Stimulated activated CD4-positive, alpha-beta T cell treated with anti-CD3 and anti-CD28 coated beads, Interleukin-15, amount 100 ng/mL, for 24 hours (primary cell): ENCODE measurements around the gene CDH6.
"Not testable (repeated sequence)": the region's sequence is repeated elsewhere in the genome, so short reads cannot be mapped to it uniquely, and the experiment has no call there.

ENCODE experiments used
- DNase-seq: peaks from one replicate; pipeline ENCODE4 v3.0.0-alpha.2; 2020

Gene CDH6

DNA sequence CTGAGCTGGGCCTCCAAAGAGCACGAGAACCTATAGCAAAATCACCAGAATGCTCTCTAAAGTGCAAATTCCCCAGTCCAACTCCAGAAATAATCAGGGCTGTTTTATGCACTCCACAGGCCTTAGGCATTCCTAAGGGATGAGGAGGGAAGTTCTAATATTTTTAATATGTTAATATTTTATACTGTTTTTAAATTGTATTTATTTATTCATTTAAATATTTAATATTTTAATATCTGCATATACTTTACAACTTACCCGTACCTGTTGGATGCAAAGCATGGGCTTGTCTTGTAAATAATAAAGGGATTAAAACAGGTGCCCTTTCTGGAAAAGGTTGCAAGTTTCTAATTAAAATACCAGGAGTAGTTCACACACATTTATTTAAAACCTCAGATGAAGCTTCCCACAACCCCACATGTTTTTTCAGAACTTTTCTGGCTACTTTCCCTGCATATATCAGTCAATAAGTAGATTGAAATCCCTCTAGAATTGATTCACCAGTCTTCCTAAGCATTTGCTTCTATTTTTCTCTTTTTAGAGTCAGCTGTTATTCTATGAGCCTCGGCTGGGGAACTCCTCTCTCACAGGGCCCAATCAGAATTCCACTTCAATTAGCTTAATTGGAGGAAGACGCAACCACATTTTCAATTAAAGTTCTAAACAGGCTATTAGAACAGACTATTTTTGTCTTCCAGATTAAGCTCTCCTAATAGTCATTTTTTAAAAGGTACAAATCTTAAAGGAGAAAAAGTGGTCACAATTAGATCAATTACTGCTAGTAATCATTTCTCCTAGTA, 140.8 kb downstream of the CDH6 start:
- no peak for DNase-seq

DNA sequence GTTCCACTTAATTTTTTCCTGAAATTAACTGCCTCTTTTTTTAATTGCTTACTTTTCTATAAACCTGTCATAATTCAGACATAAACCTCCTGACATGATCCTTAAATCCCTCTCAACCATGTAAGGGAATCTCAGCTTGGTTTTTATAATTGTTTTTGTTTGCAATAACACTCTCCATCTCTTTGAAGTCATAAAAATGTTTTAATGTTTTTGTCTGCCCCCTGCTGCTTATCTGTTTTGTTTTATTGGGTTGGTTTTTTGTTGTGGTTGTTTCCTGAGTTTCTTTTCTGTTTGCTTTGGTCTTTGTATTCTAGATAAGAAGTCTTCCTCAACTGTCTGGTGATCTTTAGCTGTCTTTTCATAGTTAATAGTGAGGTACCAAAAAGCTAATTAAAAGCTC, 142.0 kb downstream of the CDH6 start:
- DNase-seq = no peak

DNA sequence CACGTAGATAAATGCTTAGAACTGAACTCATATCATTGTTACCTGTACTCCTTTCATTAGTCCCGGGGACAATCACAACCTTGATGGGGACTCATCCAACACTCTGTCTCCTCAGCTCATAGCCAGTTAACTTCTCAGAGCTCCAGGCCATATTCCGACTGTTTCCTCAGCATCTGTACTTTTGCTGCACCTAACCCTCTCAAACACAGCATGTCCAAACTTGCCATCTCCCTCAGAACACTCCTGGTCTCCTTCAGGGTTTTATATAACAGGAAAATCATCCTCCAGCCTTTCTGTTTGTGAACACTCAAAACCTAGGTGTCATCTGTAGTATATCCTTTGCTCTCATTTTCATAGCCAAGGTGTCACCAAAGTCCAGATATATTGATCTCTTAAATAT, 150.5 kb downstream of the CDH6 start:
- no peak for DNase-seq

DNA sequence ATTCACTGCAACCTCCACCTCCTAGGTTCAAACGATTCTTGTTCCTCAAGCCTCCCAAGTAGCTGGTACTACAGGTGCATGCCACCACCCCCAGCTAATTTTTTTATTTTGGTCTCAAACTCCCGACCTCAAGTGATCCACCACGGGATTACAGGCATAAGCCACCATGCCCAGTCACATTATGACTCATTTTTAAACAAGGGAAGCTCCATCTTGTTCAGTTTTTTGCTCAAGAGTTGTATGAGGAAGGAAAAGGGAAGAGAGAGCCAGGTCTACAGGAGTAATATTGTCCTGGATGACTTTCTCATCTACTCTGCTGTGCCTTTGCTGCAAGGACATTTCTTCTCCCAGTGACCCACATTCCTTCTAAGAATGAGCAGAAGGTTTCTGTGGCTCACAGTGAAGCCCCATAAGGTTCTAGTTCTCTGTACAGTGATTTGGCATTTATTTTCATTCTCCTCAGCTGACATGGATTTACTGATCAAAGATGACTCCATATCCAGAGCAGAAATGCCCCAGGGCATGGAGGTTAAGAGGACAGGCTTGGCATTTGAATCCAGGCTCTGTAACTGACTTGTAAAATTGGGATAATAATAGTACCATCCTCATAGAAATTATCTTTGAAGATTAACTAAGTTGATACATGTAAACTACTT, 153.5 kb downstream of the CDH6 start:
- DNase-seq = no peak

DNA sequence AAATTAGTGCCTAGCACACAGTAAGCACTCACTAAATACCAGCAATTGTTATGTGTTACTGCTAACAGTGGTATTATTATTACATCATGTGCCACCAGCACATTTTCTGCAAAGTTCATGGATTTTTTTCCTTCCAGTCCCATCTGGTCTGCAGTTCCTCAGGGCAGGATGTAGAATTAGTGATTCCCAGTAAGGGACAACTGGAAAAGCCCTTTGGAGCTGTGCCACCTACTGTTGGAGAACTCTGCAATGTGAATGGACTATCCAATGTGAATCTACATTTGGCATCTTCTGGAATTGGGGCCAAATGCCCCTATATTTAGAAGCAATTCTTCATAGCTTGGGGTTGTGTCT, 154.0 kb downstream of the CDH6 start:
- no peak for DNase-seq

DNA sequence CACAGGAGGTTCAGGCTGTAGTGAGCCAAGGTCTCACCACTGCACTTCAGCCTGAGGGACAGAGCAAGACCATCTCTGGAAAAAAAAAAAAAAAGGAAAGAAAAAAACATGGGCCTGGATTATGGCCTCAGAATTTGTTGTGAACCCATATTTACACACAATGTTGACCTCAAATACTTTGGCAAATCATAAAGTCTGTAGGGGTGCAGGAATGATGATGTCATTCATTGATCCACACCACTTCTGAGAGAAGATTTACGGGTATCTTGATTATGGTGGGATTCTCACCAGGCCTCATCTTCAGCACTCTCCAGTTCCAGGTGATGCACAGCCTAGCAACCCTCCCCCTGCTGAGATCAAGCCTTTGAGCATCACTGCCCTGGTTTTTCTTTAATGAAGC, 156.9 kb downstream of the CDH6 start:
- no peak for DNase-seq

DNA sequence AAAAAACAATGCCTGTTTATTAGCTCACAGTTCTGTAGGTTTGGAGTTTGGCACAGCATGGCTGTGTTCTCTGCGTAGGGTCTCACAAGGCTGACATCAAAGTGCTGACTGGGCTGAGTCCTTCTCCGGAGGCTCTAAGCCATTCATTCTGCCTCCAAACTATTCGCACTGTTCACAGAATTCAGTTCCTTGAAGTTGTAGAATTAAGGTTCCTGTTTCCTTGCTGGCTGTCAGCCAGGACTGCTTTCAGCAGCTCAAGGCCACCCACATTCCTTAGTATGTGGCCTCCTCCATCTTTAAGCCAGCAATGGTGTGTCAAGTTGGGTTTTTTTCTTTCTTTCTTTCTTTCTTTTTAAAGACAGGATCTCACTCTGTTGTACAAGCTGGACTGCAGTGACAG, 161.9 kb downstream of the CDH6 start:
- DNase-seq = no peak

DNA sequence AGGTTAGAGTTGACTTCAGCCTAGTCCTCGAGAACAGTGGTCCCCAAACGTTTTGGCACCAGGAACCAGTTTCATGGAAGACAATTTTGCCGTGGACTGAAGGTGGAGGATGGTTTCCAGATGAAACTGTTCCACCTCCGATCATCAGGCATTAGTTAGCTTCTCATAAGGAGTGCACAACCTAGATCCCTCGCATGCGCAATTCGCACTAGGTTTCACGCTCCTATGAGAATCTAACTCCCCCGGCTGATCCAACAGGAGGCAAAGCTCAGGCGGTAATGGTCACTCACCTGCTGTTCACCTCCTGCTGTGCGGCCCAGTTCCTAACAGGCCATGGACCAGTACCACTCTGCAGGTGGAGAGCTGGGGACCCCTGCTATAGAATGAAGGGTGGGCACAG, 163.6 kb downstream of the CDH6 start:
- no peak for DNase-seq

DNA sequence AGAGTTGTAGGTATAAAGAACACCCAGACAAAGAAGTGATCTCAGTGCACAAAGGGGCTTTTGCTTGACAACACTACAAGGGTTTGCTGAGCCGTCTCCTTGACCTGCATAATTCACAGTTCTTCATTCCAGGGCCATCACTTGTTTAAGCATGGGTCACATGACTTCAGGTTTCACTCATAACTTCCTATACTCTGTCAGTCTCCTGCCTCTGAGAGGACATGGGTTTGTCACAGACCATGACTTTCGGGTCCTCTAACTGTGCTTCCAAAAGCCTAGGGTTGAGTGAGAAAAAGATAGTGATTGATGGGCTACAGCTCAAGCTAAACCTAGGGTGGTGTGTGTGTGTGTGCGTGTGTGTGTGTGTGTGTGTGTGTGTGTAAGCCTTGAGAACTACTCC, 166.4 kb downstream of the CDH6 start:
- no peak for DNase-seq

DNA sequence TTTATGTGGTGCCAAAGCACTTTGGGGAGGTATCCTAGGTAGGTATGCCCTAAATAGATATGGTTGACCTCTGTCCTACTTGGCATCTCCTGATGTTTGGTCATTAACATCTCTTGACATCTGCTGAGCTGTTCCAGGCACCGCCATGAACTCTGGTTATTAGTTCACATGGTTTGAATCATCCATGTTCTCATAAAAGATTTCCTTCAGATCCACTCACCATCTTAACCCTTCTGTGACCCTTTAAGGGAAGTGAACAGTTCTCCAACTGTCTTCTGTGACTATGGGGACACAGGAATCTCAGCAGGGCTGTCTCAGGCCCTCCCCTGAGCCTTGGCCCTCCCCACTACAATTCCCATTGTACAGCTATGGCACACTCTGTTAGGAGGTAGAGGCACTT, 167.7 kb downstream of the CDH6 start:
- DNase-seq = no peak

DNA sequence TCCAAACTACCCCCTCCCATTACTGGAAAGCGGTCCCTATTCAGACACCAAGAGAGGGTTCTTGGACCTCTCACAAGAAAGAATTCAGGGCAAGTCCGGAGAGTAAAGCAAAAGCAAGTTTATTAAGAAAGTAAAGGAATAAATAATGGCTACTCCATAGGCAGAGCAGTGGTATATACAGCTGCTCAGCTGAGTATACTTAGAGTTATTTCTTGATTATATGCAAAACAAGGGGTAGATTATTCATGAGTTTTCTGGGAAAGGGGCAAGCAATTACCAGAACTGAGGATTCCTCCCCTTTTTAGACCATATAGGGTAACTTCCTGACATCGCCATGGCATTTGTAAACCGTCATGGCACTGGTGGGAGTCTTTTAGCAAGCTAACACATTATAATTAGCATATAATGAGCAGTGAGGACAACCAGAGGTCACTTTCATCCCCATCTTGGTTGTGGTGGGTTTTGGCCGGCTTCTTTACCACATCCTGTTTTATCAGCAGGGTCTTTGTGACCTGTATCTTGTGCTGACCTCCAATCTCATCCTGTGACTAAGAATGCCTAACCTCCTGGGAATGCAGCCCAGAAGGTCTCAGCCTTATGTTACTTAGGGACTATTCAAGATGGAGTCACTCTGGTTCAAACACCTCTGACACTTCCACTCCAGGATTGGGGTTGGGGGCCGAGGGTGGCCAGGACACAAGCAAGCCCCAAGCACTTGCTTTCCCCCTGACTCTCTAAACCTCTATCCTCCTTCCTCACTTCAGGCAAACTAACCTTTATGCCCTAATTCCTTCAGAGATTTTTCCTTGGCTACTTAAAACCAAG, 168.4 kb downstream of the CDH6 start:
- not testable (repeated sequence) for DNase-seq

DNA sequence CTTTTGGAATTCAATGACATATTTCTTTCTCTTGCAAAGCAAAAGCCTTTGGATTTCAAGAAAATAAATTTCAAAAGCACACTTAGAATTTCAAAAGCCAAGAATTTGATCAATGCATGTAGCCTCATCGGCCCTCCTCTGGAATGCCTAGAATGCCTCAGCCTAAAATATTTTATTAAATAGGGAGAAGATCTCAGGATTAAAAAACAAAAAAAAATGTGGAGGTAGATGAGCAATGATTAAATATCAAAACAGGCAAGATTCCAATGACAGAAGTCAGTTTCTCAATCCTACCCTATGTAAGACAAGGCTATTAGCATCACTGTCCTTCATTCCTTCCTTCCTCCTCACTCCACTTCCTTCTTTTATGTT, 169.0 kb downstream of the CDH6 start:
- DNase-seq = no peak

DNA sequence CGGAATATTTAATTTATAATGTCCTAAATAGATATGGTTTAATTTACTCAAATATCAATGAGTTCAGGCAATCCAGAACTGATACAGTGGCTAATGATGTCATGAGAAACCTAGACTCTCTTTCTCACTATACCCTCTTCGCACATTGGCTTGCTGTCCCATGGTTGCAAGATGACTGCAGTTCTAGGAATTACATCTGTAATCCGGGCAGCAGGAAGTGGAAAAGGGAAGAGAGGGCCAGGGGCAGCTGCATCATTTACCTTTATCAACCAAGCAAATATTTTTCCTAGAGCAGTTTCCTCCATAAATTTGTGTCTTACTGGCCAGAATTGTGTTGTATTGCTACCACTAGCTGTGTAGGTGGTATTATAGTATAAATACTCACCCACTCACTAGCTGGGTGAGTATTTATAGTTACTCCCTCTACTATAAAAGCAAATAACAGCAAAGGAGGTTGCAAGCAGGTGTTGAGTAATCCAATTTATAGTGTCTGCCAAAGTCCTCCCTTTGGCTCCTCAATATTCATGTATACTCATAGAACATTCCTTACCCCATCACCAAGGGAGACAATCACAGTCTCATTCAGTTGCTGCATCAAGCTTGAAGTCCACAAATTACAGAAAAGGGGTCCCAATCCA, 169.6 kb downstream of the CDH6 start:
- DNase-seq = no peak

DNA sequence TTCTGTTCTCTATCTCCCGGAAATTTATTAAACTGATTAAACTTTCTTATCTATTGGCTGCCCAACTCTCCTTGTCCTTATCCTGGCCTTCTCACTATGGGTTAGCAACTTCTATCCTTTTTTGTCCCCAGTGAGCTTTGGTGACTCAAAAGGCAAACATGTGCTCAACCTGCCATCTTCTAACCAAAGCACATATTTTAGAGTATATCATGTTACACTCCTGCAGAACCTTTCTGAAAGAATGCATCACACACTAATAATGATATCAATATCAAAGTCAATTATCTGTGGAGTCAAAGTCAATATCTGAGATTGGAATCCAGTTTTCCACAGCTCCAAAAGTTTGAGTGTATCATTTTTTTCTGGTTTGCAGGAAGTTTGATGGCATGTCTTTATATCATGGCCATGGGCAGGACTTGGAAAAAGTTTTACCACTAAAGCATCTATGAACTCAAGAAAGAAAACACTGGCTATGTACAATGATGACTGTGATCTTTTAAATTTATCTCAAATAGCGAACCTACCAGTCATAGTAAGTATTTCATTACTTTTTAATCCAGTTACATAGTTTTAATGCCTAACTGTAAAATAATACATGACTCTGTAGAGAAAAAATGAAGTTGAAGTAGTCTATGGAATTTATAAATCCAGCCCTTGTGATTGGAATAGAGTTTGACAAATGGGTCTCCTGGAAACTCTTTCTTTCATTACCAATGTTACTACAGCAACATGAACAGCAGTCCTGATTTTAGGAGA, 171.6 kb downstream of the CDH6 start:
- no peak for DNase-seq

DNA sequence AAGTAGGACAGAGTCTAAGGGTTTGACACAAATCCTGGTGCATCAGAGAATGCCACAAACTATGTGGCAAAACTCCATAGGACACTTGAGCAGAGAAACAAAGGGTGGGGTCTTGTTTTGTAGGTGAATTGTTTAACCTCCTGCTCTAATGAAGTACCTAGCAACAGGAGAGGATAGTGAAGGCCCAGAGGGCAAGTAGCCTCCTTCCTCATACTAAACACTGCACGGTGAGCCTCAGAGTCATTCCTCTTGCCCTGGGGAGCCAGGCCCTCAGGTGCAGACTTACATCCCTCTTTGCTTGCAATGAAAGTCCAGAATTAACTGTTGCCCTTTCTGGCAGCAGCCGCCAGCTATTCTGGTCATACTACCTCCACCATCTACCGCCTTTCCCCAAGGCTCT, 172.3 kb downstream of the CDH6 start:
- no peak for DNase-seq

DNA sequence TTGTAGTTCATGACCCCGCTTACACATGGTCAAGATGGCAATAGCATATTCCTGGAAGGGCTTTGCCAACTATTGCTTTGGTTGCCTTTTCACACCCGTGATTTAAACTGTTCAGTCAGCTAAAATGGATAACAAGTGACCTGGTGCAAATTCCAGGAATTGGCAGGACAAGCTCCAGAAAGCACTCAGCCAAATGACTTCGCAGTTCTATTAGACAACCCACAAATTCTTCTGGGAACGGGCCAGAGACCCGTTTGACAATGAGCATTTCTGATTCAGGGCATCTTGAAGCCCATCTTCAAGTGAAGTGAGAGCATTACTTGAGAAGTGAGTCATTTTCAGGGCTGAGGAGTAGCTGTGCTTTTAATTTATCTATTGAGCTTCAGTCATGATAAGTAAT, 173.5 kb downstream of the CDH6 start:
- DNase-seq = no peak

DNA sequence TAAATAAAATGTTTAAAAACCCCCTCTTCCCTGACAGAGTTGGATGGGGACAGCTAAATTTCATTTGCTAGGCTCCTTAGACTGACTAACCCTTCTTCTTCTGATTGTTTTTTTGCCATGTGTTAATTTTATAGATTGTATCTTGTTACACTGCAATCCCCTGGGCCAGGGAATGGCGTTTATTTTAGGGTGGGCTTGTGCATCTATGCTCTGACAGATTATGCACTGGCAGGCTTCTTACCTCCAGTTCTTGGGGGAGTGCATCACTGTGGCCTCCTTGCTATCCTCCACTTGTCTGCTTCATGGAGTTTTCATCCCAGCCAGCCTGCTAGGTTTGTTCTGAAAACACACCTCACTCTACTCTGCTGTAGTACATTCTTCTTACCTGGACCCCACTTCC, 178.6 kb downstream of the CDH6 start:
- no peak for DNase-seq

DNA sequence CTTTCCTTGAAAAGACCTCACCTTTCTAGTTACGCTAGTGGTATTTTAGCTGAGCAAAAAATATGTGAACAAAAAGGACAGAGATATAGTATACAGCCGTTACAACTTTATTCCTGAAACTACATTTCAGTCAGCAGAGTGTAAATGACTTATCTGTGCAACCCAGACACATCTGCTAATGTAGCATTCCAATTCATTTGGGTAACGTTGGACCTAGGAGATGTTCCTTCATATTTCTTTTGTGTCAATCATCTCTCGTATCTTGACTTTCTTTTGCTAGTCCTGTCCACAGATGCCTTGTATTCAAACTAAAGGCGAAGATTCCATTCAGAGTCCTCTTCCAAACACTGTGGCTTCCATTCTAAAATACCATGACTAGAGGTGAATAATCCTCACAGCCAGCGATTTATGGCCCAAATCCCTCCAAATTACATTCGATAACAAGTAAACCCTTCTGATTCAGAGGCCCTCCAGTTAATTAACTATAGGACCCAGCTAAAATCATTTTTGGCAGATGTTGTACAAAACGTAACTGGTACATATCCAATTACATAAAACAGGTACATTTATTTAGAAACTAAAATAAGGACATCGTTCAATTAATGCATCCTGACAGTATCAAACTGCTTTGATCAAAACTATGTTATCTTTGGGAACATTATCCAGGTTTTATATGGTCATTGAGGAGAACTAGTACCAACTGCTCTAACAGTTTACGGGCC, 182.7 kb downstream of the CDH6 start:
- DNase-seq = no peak

DNA sequence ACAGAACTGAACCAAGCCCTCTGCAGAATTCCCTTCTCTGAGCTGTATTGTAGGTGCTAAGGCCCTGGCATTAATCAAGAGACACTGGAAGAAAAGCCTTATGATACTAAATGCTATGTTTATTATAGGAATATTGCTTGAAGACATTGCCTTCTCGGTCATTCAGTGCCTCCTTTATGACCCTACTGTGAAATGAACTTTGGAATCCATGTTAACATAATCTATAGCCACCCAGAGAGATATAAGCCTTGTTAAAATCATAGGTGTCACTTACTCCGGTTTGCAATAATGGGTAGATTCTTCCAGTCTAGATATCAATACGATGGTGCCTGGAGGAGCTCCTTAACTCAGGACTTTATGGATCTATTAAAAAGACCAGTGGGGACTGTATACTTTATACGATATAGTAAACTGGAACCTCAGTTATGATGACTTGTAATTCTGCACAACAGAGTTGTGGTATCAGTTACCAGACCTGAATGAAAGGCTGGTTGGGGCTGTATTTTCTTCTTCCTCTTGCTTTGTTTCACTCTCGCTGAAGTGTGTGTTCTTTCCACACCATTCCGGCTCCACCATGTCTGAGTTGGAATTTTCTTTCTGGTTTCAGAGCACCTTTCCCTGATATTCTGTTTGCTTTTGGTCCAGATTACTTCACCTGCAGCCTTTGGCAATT, 183.9 kb downstream of the CDH6 start:
- no peak for DNase-seq

DNA sequence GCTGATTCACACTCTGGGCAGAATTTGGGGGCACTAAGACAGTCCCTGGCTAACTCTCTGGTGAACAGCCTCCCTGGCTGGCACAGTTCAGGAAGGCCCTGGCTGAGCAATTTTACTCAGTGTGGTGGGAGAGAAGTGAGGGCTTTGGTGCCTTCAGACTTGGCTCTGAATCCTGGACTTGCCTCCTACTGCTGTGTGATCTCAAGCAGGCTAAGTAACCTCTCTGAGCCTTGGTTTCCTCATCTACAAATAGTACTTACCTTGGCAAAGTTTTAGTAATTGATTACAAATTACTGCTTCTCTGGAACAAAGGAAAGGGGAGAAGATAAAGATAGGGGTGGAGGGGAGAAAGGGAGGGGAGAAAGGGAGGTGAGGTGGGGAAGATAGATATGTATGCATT, 184.7 kb downstream of the CDH6 start:
- no peak for DNase-seq
